WTC11 (cell line): ENCODE data around the gene DGCR2. TPM values are rescaled to one million over a fixed set of nuclear protein-coding genes. Genes with fewer than 3 reads are reported as not detected.

ENCODE experiments used
- ATAC-seq: fragments of 200-7000 bp; cut with Tn5 transposase; 2 replicates; pipeline ENCODE4 v1.10.0; 2021; ENCODE audit warnings: mild to moderate bottlenecking, moderate library complexity
- CTCF ChIA-PET: fragments of 300-600 bp; sonication (Branson Sonifier 250); formaldehyde crosslinking; loops from one replicate; lab custom pipeline; 2021; ENCODE audit warnings: antibody characterized with exemption; lab: Charles Lee
- POLR2A ChIA-PET: fragments of 350-600 bp; sonication (Branson Sonifier 250); formaldehyde crosslinking; loops from one replicate; lab custom pipeline; 2021; ENCODE audit warnings: antibody characterized with exemption; lab: Charles Lee
- DNase-seq: peaks from one replicate; pipeline ENCODE4 v3.0.0; 2021; ENCODE audit warnings: low spot score
- H3K27ac Mint-ChIP-seq: 2 replicates; pipeline ENCODE4 v1.8.0; 2021; ENCODE audit warnings: mixed read lengths
- H3K27me3 Mint-ChIP-seq: 2 replicates; pipeline ENCODE4 v1.8.0; 2021; ENCODE audit warnings: low read depth, mild to moderate bottlenecking, moderate library complexity, mixed read lengths
- H3K36me3 Mint-ChIP-seq: 2 replicates; pipeline ENCODE4 v1.8.0; 2021; ENCODE audit warnings: mixed read lengths
- H3K4me1 Mint-ChIP-seq: 2 replicates; pipeline ENCODE4 v1.8.0; 2022; ENCODE audit warnings: mixed read lengths
- H3K4me3 Mint-ChIP-seq: 2 replicates; pipeline ENCODE4 v1.8.0; 2021; ENCODE audit warnings: mild to moderate bottlenecking, moderate library complexity, mixed read lengths
- H3K9me3 Mint-ChIP-seq: 2 replicates; pipeline ENCODE4 v1.8.0; 2021; ENCODE audit warnings: mixed read lengths
- AR ChIP-seq: fragments of 250-450 bp; sonication (Bioruptor Pico); IDR thresholded peaks from 2 replicates; pipeline ENCODE4 v1.9.0; 2021; ENCODE audit warnings: mild to moderate bottlenecking
- ATF6 ChIP-seq: sonication (generic); formaldehyde crosslinking; IDR thresholded peaks from 2 replicates; pipeline ENCODE4 v1.8.1; 2023; ENCODE audit warnings: mild to moderate bottlenecking, missing genetic modification reagents
- CBFB ChIP-seq: sonication (generic); formaldehyde crosslinking; IDR thresholded peaks from 2 replicates; pipeline ENCODE4 v1.8.1; 2022; ENCODE audit warnings: mild to moderate bottlenecking, low read depth, missing genetic modification reagents
- CTCF ChIP-seq: fragments of 200-600 bp; IDR thresholded peaks from 2 replicates; pipeline ENCODE4 v1.8.0; 2022; ENCODE audit warnings: antibody characterized with exemption
- ETV6 ChIP-seq: sonication (generic); formaldehyde crosslinking; IDR thresholded peaks from 2 replicates; pipeline ENCODE4 v1.8.1; 2022; ENCODE audit warnings: mild to moderate bottlenecking, missing genetic modification reagents
- MLX ChIP-seq: sonication (generic); formaldehyde crosslinking; IDR thresholded peaks from 2 replicates; pipeline ENCODE4 v1.8.1; 2023; ENCODE audit warnings: mild to moderate bottlenecking, missing genetic modification reagents, moderate library complexity
- NFE2L1 ChIP-seq: sonication (generic); formaldehyde crosslinking; IDR thresholded peaks from 2 replicates; pipeline ENCODE4 v1.8.1; 2023; ENCODE audit warnings: missing genetic modification reagents
- NFYB ChIP-seq: sonication (generic); formaldehyde crosslinking; conservative IDR thresholded peaks from 2 replicates; pipeline ENCODE4 v1.8.0; 2022; ENCODE audit warnings: low read depth, missing genetic modification reagents
- NR3C1 ChIP-seq: sonication (generic); formaldehyde crosslinking; conservative IDR thresholded peaks from 2 replicates; pipeline ENCODE4 v1.8.1; 2023; ENCODE audit warnings: low read depth, mild to moderate bottlenecking, missing genetic modification reagents
- RORB ChIP-seq: fragments of 250-450 bp; sonication (Bioruptor Pico); IDR thresholded peaks from 2 replicates; pipeline ENCODE4 v1.9.0; 2021; ENCODE audit warnings: mild to moderate bottlenecking
- ZBTB21 ChIP-seq: sonication (generic); formaldehyde crosslinking; IDR thresholded peaks from 2 replicates; pipeline ENCODE4 v1.8.1; 2023; ENCODE audit warnings: mild to moderate bottlenecking, missing genetic modification reagents, borderline replicate concordance
- ZMAT4 ChIP-seq: fragments of 250-450 bp; sonication (Bioruptor Pico); IDR thresholded peaks from 2 replicates; pipeline ENCODE4 v1.9.0; 2021; ENCODE audit warnings: mild to moderate bottlenecking
- ZNF232 ChIP-seq: sonication (generic); formaldehyde crosslinking; IDR thresholded peaks from 2 replicates; pipeline ENCODE4 v1.8.0; 2022; ENCODE audit warnings: mild to moderate bottlenecking, missing genetic modification reagents
- ZNF317 ChIP-seq: sonication (generic); formaldehyde crosslinking; IDR thresholded peaks from 2 replicates; pipeline ENCODE4 v1.8.1; 2023; ENCODE audit warnings: low read depth, mild to moderate bottlenecking, moderate library complexity, missing genetic modification reagents, borderline replicate concordance
- ZNF396 ChIP-seq: fragments of 250-450 bp; sonication (Bioruptor Pico); IDR thresholded peaks from 2 replicates; pipeline ENCODE4 v1.8.0; 2021; ENCODE audit warnings: mild to moderate bottlenecking, moderate library complexity, borderline replicate concordance
- ZNF423 ChIP-seq: fragments of 250-450 bp; sonication (Bioruptor Pico); IDR thresholded peaks from 2 replicates; pipeline ENCODE4 v2.1.2; 2022; ENCODE audit warnings: mild to moderate bottlenecking, moderate library complexity
- ZNF532 ChIP-seq: fragments of 250-450 bp; sonication (Bioruptor Pico); IDR thresholded peaks from 2 replicates; pipeline ENCODE4 v1.9.0; 2021; ENCODE audit warnings: mild to moderate bottlenecking, borderline replicate concordance
- ZNF671 ChIP-seq: fragments of 250-450 bp; sonication (Bioruptor Pico); IDR thresholded peaks from 2 replicates; pipeline ENCODE4 v1.8.0; 2021; ENCODE audit warnings: mild to moderate bottlenecking
- total RNA-seq: library from RNA; stranded (reverse); gene quantifications from 3 replicates; pipeline ENCODE4 v1.2.3, GENCODE V29; 2021

The DGCR2 gene
- total RNA-seq, 1 experiment from 2014 or later, result 64.2 TPM

- Mint-ChIP-seq H3K9me3 (no peaks in the 10 kb centered on the region; the same call in 1 of the 2 replicates), H3K4me1 (no peaks in the 10 kb centered on the region), H3K36me3 (no peaks in the 10 kb centered on the region), H3K27me3 (no peaks in the 10 kb centered on the region; the same call in 1 of the 2 replicates), H3K4me3 (no peak overlapping the region), H3K27ac (no peak overlapping the region)
- ChIA-PET CTCF (interaction anchor here (0.6 kb wide), 2 partner anchors 72 to 88 kb away, joined by 5 to 7 read pairs; no protein-coding TSS in a partner anchor), POLR2A (no interaction called here)
- DNase-seq (no peak), ATAC-seq (no peak)
- TF ChIP-seq ETV6 (CRISPR knock-in tag) (no peak), CBFB (no peak), ZNF532 (CRISPR knock-in tag) (no peak), ZNF671 (CRISPR knock-in tag) (no peak), ZBTB21 (CRISPR knock-in tag) (no peak), RORB (CRISPR knock-in tag) (no peak), ZMAT4 (CRISPR knock-in tag) (no peak), NFE2L1 (CRISPR knock-in tag) (no peak), ZNF232 (CRISPR knock-in tag) (no peak), CTCF (no peak), MLX (CRISPR knock-in tag) (no peak), ZNF317 (CRISPR knock-in tag) (no peak), ZNF396 (no peak), AR (CRISPR knock-in tag) (no peak), ATF6 (CRISPR knock-in tag) (no peak), ZNF423 (CRISPR knock-in tag) (no peak), NR3C1 (no peak), NFYB (CRISPR knock-in tag) (no peak)
Observed at GRCh38 chr22:19004471-19004870, 117.7 kb downstream of the DGCR2 start.
